GM23338 (cell line): Measurements from ENCODE around the gene RAB40C. TPM values are rescaled to one million over a fixed set of nuclear protein-coding genes. Genes with fewer than 3 reads are reported as not detected.

Experiments used
- ATAC-seq: fragments of 200-7000 bp; cut with Tn5 transposase; 3 replicates; pipeline ENCODE4 v1.9.1; 2020
- DNase-seq: peaks from one replicate; pipeline ENCODE4 v3.0.0-alpha.2; 2015; ENCODE audit warnings: low spot score
- H2AFZ ChIP-seq: fragments of 200-600 bp; sonication (generic); 2 replicates; pipeline ENCODE4 v1.8.0; 2016; ENCODE audit warnings: antibody characterized with exemption, mild to moderate bottlenecking, moderate library complexity
- H3F3A ChIP-seq: fragments of 200-600 bp; sonication (generic); replicated peaks from 2 replicates; pipeline ENCODE4 v1.8.0; 2017; ENCODE audit warnings: antibody characterized with exemption, mixed run types, low read depth
- H3K27ac ChIP-seq: fragments of 200-600 bp; sonication (generic); 2 replicates; pipeline ENCODE4 v1.6.1; 2016; ENCODE audit warnings: low read depth
- H3K27me3 ChIP-seq: fragments of 200-600 bp; sonication (generic); 2 replicates; pipeline ENCODE4 v1.8.0; 2016; ENCODE audit warnings: mild to moderate bottlenecking, mixed run types, moderate library complexity; ENCODE audit not compliant: insufficient read depth
- H3K36me3 ChIP-seq: fragments of 200-600 bp; sonication (generic); 2 replicates; pipeline ENCODE4 v1.8.0; 2016; ENCODE audit warnings: mild to moderate bottlenecking; ENCODE audit not compliant: insufficient read depth
- H3K4me1 ChIP-seq: fragments of 200-600 bp; sonication (generic); 2 replicates; pipeline ENCODE4 v1.8.0; 2016; ENCODE audit warnings: mild to moderate bottlenecking, moderate library complexity; ENCODE audit not compliant: insufficient read depth
- H3K4me2 ChIP-seq: fragments of 200-600 bp; sonication (generic); 2 replicates; pipeline ENCODE4 v1.7.1; 2017; ENCODE audit warnings: mixed run types
- H3K4me3 ChIP-seq: fragments of 200-600 bp; sonication (generic); 2 replicates; pipeline ENCODE4 v1.6.1; 2016; ENCODE audit warnings: mixed run types
- H3K79me2 ChIP-seq: fragments of 200-600 bp; sonication (generic); replicated peaks from 2 replicates; pipeline ENCODE4 v1.8.0; 2017; ENCODE audit warnings: mild to moderate bottlenecking; ENCODE audit not compliant: insufficient read depth
- H3K9me2 ChIP-seq: fragments of 200-600 bp; sonication (generic); 2 replicates; pipeline ENCODE4 v1.8.0; 2017; ENCODE audit not compliant: insufficient read depth
- H4K20me1 ChIP-seq: fragments of 200-600 bp; sonication (generic); replicated peaks from 2 replicates; pipeline ENCODE4 v1.8.0; 2017; ENCODE audit warnings: mild to moderate bottlenecking; ENCODE audit not compliant: insufficient read depth
- H3K27ac Mint-ChIP-seq: 2 replicates; pipeline ENCODE4 v1.8.0; 2020; ENCODE audit warnings: inconsistent platforms, mild to moderate bottlenecking, moderate library complexity, mixed read lengths
- H3K27me3 Mint-ChIP-seq: 3 replicates; pipeline ENCODE4 v1.8.0; 2022; ENCODE audit warnings: low read depth, mild to moderate bottlenecking, moderate library complexity, mixed read lengths, inconsistent platforms; ENCODE audit not compliant: insufficient read depth, poor library complexity
- H3K36me3 Mint-ChIP-seq: 3 replicates; pipeline ENCODE4 v1.8.0; 2021; ENCODE audit warnings: low read depth, mild to moderate bottlenecking, inconsistent platforms, moderate library complexity, mixed read lengths
- H3K4me1 Mint-ChIP-seq: 3 replicates; pipeline ENCODE4 v1.8.0; 2020; ENCODE audit warnings: mild to moderate bottlenecking, inconsistent platforms, mixed read lengths
- H3K4me3 Mint-ChIP-seq: 3 replicates; pipeline ENCODE4 v1.8.0; 2021; ENCODE audit warnings: moderate library complexity, mild to moderate bottlenecking, inconsistent platforms, mixed read lengths
- H3K9me3 Mint-ChIP-seq: 3 replicates; pipeline ENCODE4 v1.8.0; 2020; ENCODE audit warnings: moderate library complexity, mild to moderate bottlenecking, inconsistent platforms, mixed read lengths
- EZH2 ChIP-seq: fragments of 200-600 bp; sonication (generic); IDR thresholded peaks from one replicate; pipeline ENCODE4 v1.8.0; 2017; ENCODE audit warnings: antibody characterized with exemption, mild to moderate bottlenecking, low read depth; ENCODE audit not compliant: unreplicated experiment
- JUNB ChIP-seq: IDR thresholded peaks from one replicate; pipeline ENCODE4 v1.6.1; 2016; ENCODE audit warnings: antibody characterized with exemption; ENCODE audit not compliant: unreplicated experiment
- POLR2AphosphoS5 ChIP-seq: IDR thresholded peaks from 2 replicates; pipeline ENCODE4 v1.6.1; 2016; ENCODE audit warnings: antibody characterized with exemption, low read depth
- REST ChIP-seq: IDR thresholded peaks from one replicate; pipeline ENCODE4 v1.6.1; 2018; ENCODE audit warnings: antibody characterized with exemption; ENCODE audit not compliant: unreplicated experiment
- STAT1 ChIP-seq: IDR thresholded peaks from one replicate; pipeline ENCODE4 v1.6.1; 2016; ENCODE audit warnings: antibody characterized with exemption; ENCODE audit not compliant: unreplicated experiment
- ZNF114 ChIP-seq: fragments of 250-450 bp; sonication (Bioruptor Pico); IDR thresholded peaks from 2 replicates; pipeline ENCODE4 v1.5.0; 2020; ENCODE audit warnings: mild to moderate bottlenecking, moderate library complexity
- ZNF331 ChIP-seq: fragments of 250-450 bp; sonication (Bioruptor Pico); IDR thresholded peaks from 2 replicates; pipeline ENCODE4 v1.5.0; 2020; ENCODE audit warnings: low read depth, mild to moderate bottlenecking, moderate library complexity
- polyA plus RNA-seq: library from polyadenylated mRNA; unstranded; fragments of >200 nt; fragmentation: Nextera tagmentation; extraction: Ambion mirVana; gene quantifications from 2 replicates; pipeline ENCODE4 v1.2.1, GENCODE V29; 2016
- total RNA-seq: library from RNA; depleted of rRNA; stranded (reverse); fragments of >200 nt; shearing (Covaris generic); gene quantifications from 2 replicates; pipeline ENCODE4 v1.2.3, GENCODE V29; 2014
- TF ChIP-seq, protein P1 (sequence below): fragments of 250-450 bp; sonication (Bioruptor Pico); IDR thresholded peaks from 2 replicates; pipeline ENCODE4 v1.5.0; 2020; ENCODE audit warnings: mild to moderate bottlenecking, moderate library complexity
- TF ChIP-seq, protein P2 (sequence below), 2 experiments: fragments of 200-600 bp in 1 of 2; sonication (generic) in 1 of 2; conservative IDR thresholded peaks; 2 replicates each; pipeline versions ENCODE4 v1.5.1 to v1.6.1; 2016 to 2017; ENCODE audit warnings: antibody characterized with exemption in 2 of 2, low read depth in 2 of 2, mild to moderate bottlenecking in 2 of 2, moderate library complexity in 1 of 2

RAB40C gene
- total and polyA plus RNA-seq, 2 experiments from 2014 or later, result 11.2 to 24.6 TPM

DNA sequence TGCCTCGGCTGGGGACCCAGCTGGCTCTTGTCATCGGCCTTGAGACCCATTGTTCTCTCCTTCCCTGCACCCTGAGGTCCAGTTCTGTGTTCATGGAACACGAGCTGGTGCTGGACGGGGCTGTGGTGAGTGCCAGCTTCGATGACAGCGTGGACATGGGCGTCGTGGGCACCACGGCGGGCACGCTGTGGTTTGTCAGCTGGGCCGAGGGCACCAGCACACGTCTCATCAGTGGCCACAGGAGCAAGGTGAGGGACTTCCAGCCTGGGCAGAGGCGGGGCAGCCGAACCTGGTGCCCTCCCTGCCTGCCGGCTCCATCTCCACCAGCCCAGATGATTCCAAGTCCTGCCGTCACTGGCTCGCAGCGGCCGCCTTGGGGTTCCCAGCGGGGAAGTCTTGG lies 72.7 kb downstream of the RAB40C start:
- no peak overlapping the region for H3K4me3 ChIP-seq
- TF ChIP-seq, protein P1, sequence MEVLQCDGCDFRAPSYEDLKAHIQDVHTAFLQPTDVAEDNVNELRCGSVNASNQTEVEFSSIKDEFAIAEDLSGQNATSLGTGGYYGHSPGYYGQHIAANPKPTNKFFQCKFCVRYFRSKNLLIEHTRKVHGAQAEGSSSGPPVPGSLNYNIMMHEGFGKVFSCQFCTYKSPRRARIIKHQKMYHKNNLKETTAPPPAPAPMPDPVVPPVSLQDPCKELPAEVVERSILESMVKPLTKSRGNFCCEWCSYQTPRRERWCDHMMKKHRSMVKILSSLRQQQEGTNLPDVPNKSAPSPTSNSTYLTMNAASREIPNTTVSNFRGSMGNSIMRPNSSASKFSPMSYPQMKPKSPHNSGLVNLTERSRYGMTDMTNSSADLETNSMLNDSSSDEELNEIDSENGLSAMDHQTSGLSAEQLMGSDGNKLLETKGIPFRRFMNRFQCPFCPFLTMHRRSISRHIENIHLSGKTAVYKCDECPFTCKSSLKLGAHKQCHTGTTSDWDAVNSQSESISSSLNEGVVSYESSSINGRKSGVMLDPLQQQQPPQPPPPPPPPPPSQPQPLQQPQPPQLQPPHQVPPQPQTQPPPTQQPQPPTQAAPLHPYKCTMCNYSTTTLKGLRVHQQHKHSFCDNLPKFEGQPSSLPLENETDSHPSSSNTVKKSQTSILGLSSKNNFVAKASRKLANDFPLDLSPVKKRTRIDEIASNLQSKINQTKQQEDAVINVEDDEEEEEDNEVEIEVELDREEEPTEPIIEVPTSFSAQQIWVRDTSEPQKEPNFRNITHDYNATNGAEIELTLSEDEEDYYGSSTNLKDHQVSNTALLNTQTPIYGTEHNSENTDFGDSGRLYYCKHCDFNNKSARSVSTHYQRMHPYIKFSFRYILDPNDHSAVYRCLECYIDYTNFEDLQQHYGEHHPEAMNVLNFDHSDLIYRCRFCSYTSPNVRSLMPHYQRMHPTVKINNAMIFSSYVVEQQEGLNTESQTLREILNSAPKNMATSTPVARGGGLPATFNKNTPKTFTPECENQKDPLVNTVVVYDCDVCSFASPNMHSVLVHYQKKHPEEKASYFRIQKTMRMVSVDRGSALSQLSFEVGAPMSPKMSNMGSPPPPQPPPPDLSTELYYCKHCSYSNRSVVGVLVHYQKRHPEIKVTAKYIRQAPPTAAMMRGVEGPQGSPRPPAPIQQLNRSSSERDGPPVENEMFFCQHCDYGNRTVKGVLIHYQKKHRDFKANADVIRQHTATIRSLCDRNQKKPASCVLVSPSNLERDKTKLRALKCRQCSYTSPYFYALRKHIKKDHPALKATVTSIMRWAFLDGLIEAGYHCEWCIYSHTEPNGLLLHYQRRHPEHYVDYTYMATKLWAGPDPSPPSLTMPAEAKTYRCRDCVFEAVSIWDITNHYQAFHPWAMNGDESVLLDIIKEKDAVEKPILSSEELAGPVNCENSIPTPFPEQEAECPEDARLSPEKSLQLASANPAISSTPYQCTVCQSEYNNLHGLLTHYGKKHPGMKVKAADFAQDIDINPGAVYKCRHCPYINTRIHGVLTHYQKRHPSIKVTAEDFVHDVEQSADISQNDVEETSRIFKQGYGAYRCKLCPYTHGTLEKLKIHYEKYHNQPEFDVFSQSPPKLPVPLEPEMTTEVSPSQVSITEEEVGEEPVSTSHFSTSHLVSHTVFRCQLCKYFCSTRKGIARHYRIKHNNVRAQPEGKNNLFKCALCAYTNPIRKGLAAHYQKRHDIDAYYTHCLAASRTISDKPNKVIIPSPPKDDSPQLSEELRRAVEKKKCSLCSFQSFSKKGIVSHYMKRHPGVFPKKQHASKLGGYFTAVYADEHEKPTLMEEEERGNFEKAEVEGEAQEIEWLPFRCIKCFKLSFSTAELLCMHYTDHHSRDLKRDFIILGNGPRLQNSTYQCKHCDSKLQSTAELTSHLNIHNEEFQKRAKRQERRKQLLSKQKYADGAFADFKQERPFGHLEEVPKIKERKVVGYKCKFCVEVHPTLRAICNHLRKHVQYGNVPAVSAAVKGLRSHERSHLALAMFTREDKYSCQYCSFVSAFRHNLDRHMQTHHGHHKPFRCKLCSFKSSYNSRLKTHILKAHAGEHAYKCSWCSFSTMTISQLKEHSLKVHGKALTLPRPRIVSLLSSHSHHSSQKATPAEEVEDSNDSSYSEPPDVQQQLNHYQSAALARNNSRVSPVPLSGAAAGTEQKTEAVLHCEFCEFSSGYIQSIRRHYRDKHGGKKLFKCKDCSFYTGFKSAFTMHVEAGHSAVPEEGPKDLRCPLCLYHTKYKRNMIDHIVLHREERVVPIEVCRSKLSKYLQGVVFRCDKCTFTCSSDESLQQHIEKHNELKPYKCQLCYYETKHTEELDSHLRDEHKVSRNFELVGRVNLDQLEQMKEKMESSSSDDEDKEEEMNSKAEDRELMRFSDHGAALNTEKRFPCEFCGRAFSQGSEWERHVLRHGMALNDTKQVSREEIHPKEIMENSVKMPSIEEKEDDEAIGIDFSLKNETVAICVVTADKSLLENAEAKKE (CRISPR knock-in tag), result no peak
- TF ChIP-seq REST (no peak), JUNB (no peak), EZH2 (no peak), ZNF114 (no peak), STAT1 (no peak), ZNF331 (CRISPR knock-in tag) (no peak), POLR2AphosphoS5 (no peak)
- TF ChIP-seq, protein P2, sequence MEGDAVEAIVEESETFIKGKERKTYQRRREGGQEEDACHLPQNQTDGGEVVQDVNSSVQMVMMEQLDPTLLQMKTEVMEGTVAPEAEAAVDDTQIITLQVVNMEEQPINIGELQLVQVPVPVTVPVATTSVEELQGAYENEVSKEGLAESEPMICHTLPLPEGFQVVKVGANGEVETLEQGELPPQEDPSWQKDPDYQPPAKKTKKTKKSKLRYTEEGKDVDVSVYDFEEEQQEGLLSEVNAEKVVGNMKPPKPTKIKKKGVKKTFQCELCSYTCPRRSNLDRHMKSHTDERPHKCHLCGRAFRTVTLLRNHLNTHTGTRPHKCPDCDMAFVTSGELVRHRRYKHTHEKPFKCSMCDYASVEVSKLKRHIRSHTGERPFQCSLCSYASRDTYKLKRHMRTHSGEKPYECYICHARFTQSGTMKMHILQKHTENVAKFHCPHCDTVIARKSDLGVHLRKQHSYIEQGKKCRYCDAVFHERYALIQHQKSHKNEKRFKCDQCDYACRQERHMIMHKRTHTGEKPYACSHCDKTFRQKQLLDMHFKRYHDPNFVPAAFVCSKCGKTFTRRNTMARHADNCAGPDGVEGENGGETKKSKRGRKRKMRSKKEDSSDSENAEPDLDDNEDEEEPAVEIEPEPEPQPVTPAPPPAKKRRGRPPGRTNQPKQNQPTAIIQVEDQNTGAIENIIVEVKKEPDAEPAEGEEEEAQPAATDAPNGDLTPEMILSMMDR (conservative IDR thresholded peaks at IDR 0.05; ENCODE audit: low read depth in 2 of 2), result no peak
- H4K20me1 ChIP-seq, result no peaks in the 10 kb centered on the region
- H3K79me2 ChIP-seq, result no peaks in the 10 kb centered on the region
- 0 out of 2 replicates have a peak, but pooled peaks cover 4% of the 10 kb centered on the region for H3F3A ChIP-seq
- Mint-ChIP-seq H3K27me3 (peaks cover 4% of the 10 kb centered on the region), H3K27ac (no peak overlapping the region), H3K36me3 (peaks cover 8% of the 10 kb centered on the region; the same call in 1 of the 3 replicates), H3K4me1 (no peaks in the 10 kb centered on the region), H3K9me3 (no peaks in the 10 kb centered on the region; the same call in 2 of the 3 replicates), H3K4me3 (no peak overlapping the region)
- no peaks in the 10 kb centered on the region for H3K36me3 ChIP-seq
- no peak overlapping the region for H3K27ac ChIP-seq
- no peaks in the 10 kb centered on the region for H3K4me1 ChIP-seq
- ATAC-seq (no peak), DNase-seq (no peak)
- H3K27me3 ChIP-seq, result no peaks in the 10 kb centered on the region
- no peaks in the 10 kb centered on the region for H3K9me2 ChIP-seq
- no peak overlapping the region for H3K4me2 ChIP-seq
- no peak overlapping the region for H2AFZ ChIP-seq
